Transverse colon (tissue), 4 donors: Measurements from ENCODE around the gene DRC7. TPM values are rescaled to one million over a fixed set of nuclear protein-coding genes. Genes with fewer than 3 reads are reported as not detected.

ENCODE experiments used
- DNase-seq: peaks from one replicate; pipeline ENCODE4 v3.0.0-alpha.2; 2019
- H3K27ac ChIP-seq, 4 donors: fragments of 200-600 bp; sonication (generic); 2 replicates each; pipeline ENCODE4 v1.5.1; 2016 to 2018; ENCODE audit warnings: inconsistent platforms in 4 of 4
- H3K27me3 ChIP-seq: fragments of 200-600 bp; sonication (generic); 2 replicates; pipeline ENCODE4 v1.5.1; 2017; ENCODE audit warnings: inconsistent platforms
- H3K36me3 ChIP-seq, 4 donors: fragments of 200-600 bp; sonication (generic); 2 replicates each; pipeline ENCODE4 v1.5.1; 2017 to 2019; ENCODE audit warnings: inconsistent platforms in 4 of 4
- H3K4me1 ChIP-seq, 4 donors: fragments of 200-600 bp; sonication (generic); 2 replicates each; pipeline ENCODE4 v1.5.1; 2017 to 2020; ENCODE audit warnings: inconsistent platforms in 4 of 4
- H3K4me3 ChIP-seq, 4 donors: fragments of 200-600 bp; sonication (generic); 1 replicate in 1 of 4; 2 replicates in 3 of 4; pipeline versions ENCODE4 v1.5.1 to v1.6.1; 2017 to 2019; ENCODE audit warnings: inconsistent platforms in 4 of 4
- H3K9me3 ChIP-seq, 2 donors: fragments of 200-600 bp; sonication (generic); 2 replicates each; pipeline ENCODE4 v1.5.1; 2017 to 2019; ENCODE audit warnings: inconsistent platforms in 2 of 2
- EP300 ChIP-seq: sonication (generic); formaldehyde crosslinking; IDR thresholded peaks from one replicate; pipeline ENCODE4 v1.6.1; 2017; ENCODE audit warnings: antibody characterized with exemption, low read depth
- POLR2A ChIP-seq: fragments of 450-650 bp; IDR thresholded peaks from one replicate; pipeline ENCODE4 v1.6.1; 2016; ENCODE audit warnings: antibody characterized with exemption, mild to moderate bottlenecking, moderate library complexity
- POLR2AphosphoS5 ChIP-seq, 3 donors: sonication (generic); formaldehyde crosslinking; IDR thresholded peaks; one replicate each; pipeline ENCODE4 v1.6.1; 2016; ENCODE audit warnings: antibody characterized with exemption in 3 of 3
- WGBS, 2 donors: methylation state at CpG; one replicate each; pipeline ENCODE4 v1.1.5; 2018; ENCODE audit warnings: low coverage in 1 of 2; 5-methylcytosine and 5-hydroxymethylcytosine counted together
- in situ Hi-C, 4 donors: fragments of 200-750 bp; cut with MboI; loops; one replicate each; pipeline versions ENCODE4 v1.15.0 to v1.15.1; 2017; ENCODE audit warnings: low sequenced_read_pairs in 3 of 4, low pct_ligation_motif_present in 1 of 4, low pct_unique_long_range_greater_than_20kb in 1 of 4
- intact Hi-C: fragments of 100-400 bp; cut with DNase I; formaldehyde crosslinking; loops from one replicate; pipeline ENCODE4 v1.15.1; 2023; ENCODE audit warnings: low total_unique reads
- total RNA-seq, 4 donors: library from RNA; depleted of rRNA; stranded (reverse); fragments of >200 nt; gene quantifications; one replicate each; pipeline ENCODE4 v1.1.0, GENCODE V29; 2016
- TF ChIP-seq, protein P1 (sequence below), 5 experiments: fragments of 200-600 bp in 3 of 5; fragments of 450-650 bp in 2 of 5; sonication (generic) in 3 of 5; IDR thresholded peaks; 1 replicate in 2 of 5; 2 replicates in 3 of 5; pipeline ENCODE4 v1.5.1; 2016 to 2017; ENCODE audit warnings: antibody characterized with exemption in 5 of 5, inconsistent platforms in 3 of 5, mild to moderate bottlenecking in 2 of 5, moderate library complexity in 1 of 5

The DRC7 gene
- total RNA-seq, 4 donors from 2014 or later = not detected

DNA sequence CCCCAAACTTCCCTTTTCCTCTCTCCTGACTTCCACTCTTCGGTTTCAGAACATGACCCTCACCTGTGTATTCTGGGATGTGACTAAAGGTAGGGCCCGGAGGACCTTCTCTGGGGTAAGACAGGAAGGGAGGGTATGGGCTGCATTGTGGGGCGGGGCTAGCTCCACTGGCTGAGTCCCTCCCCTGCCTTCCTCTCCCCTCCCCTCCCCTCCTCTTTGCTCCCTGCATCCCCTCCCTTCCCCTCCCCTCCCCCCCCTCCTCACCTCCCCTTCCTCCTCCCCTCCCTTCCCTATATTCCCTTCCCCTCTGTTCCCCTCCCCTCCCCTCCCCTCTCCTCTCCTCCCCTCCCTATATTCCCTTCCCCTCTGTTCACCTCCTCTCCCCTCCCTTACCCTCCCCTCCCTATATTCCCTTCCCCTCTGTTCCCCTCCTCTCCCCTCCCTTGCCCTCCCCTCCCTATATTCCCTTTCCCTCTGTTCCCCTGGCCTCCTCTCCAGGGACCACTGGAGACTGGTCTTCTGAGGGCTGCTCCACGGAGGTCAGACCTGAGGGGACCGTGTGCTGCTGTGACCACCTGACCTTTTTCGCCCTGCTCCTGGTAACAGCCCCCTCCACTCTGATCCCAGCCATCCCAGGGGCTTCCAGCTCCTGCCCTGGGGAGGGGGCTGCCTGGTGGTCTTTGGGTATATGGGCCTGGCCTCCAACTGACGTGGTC is 14.7 kb upstream of the DRC7 start:
- no peaks in the 10 kb centered on the region for H3K9me3 ChIP-seq
- TF ChIP-seq, protein P1, sequence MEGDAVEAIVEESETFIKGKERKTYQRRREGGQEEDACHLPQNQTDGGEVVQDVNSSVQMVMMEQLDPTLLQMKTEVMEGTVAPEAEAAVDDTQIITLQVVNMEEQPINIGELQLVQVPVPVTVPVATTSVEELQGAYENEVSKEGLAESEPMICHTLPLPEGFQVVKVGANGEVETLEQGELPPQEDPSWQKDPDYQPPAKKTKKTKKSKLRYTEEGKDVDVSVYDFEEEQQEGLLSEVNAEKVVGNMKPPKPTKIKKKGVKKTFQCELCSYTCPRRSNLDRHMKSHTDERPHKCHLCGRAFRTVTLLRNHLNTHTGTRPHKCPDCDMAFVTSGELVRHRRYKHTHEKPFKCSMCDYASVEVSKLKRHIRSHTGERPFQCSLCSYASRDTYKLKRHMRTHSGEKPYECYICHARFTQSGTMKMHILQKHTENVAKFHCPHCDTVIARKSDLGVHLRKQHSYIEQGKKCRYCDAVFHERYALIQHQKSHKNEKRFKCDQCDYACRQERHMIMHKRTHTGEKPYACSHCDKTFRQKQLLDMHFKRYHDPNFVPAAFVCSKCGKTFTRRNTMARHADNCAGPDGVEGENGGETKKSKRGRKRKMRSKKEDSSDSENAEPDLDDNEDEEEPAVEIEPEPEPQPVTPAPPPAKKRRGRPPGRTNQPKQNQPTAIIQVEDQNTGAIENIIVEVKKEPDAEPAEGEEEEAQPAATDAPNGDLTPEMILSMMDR (IDR thresholded peaks at IDR 0.05) = no peak
- TF ChIP-seq POLR2AphosphoS5 (IDR thresholded peaks at IDR 0.05) (no peak), POLR2A (no peak), EP300 (no peak)
- no peaks in the 10 kb centered on the region for H3K36me3 ChIP-seq
- no peaks in the 10 kb centered on the region for H3K27me3 ChIP-seq
- no peaks in the 10 kb centered on the region for H3K4me1 ChIP-seq
- no peak overlapping the region for H3K4me3 ChIP-seq
- no peak for DNase-seq
- WGBS, 2 donors = 64 to 73% methylated on average over 3 to 7 of the region's 7 CpGs
- no peak overlapping the region for H3K27ac ChIP-seq
- in situ Hi-C loops = no loop called here
- intact Hi-C loops = no loop called here

DNA sequence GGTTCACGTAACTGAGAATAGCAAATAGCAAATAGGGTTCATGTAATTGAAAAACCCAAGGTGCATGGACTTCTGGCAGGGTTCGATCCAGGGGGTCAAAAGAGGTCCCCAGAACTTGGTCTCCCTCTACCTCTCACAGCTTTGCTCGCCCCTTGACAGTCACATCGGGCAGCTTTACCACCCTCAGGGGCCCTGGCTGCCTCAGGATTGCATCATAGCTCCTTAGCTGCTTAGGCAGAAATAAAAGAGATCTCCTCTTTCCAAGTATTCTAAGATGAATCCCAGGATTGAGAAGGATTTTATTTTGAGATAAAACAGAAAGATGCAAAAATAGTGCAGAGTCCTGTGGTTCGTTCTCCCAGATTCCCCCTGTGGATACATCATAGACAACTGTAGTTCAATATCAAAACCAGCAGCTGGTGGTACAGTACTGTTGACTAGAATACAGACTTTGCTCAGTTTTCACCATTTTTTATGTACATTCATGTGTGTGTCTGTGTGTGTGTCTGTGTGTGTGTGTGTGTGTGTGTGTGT is 13.7 kb upstream of the DRC7 start:
- intact Hi-C loops = no loop called here
- Histone ChIP-seq H3K36me3 (no peaks in the 10 kb centered on the region), H3K27me3 (no peaks in the 10 kb centered on the region), H3K9me3 (no peaks in the 10 kb centered on the region), H3K4me1 (no peaks in the 10 kb centered on the region), H3K4me3 (no peak overlapping the region), H3K27ac (no peak overlapping the region)
- TF ChIP-seq POLR2A (no peak), POLR2AphosphoS5 (IDR thresholded peaks at IDR 0.05) (no peak), EP300 (no peak)
- TF ChIP-seq, protein P1 (IDR thresholded peaks at IDR 0.05) = no peak
- no peak for DNase-seq
- 80 to 85% methylated on average over 2 to 5 of the region's 5 CpGs for WGBS, 2 donors
- in situ Hi-C loops = no loop called here

DNA sequence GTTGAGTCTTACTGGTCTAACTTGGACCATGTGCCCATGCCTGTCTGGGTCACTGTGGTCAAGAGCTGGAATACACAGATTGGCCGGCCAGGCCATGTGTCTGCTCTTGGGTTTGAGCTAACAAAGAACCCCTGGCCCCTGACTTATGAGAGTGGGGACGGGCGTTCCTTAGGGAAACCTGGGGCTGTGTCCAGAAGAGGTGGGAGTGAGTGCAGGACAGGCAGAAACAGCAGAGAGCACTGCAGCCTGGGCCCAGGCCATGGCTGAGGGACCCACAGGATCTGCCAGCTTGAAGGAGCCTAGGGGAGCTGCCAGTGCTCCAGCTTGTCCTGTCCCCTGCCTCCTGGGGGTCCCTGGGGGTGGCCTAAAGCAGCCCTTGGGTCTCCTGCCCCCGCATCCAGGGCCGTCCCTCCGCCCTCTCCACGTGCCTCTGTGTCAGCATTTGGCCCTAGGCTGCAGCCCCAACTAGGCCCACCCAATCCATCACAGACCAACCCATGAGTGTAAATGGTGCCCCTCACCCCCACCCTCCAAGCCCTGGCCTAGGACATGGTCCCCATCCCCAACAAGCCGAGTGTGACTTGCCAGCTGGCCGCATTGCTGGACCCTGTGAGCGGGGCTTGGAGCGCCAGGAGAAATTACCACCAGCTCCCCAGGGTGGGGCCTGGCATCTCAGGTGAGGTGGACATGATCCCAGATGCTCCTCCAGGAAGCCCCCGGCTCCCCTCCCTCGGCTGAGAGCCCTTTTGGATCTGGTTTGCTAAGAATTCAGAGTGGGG is 12.5 kb upstream of the DRC7 start:
- no peak for DNase-seq
- H3K36me3 ChIP-seq = no peaks in the 10 kb centered on the region
- H3K9me3 ChIP-seq = no peaks in the 10 kb centered on the region
- H3K4me1 ChIP-seq = no peaks in the 10 kb centered on the region
- H3K4me3 ChIP-seq = no peak overlapping the region
- in situ Hi-C loops = no loop called here
- 98% methylated on average over 9 of the region's 13 CpGs; no CpG with 5 or more reads in 1 of the 2 donors for WGBS, 2 donors
- H3K27me3 ChIP-seq = no peaks in the 10 kb centered on the region
- intact Hi-C loops = no loop called here
- no peak overlapping the region for H3K27ac ChIP-seq
- TF ChIP-seq POLR2A (no peak), EP300 (no peak), POLR2AphosphoS5 (IDR thresholded peaks at IDR 0.05) (no peak)
- TF ChIP-seq, protein P1 (IDR thresholded peaks at IDR 0.05) = no peak

DNA sequence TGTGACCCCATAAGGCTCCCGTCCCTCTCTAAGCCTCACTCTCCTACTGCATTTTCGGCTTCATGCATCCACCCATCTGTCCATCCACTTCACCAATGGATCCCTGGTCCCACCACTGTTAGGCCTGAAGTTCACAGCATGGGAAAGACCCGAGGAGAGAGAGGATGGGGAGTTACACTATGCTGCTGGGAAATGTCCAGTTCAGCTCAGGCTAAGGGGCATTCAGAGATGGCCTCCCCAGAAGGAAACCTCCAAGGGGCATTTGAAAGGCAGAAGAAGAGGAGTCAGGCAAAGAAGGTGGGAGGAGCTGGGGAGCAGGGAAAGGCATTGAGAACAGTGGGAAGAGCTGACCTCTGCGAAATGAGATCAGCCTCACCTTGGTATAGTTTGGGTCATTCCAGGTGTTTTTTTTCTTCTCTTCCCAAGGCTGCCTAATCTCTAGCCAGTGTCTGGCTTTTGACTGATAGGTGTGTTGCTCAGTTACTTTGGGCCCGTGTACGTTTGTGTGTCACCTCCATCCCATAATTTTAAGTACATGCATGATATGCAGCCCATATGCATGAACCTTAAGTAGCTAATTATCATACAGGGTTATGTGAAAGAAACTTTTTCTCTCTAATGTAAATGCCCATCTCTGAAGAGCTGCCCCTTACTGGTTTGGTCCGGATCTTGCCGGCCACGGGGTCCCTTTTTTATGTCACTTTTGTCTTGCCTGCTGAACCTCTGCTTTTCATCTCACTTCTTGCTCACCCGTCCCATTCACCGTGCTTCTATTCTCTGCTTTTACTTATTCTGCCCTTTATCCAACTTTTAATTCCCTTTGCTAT is 11.6 kb upstream of the DRC7 start:
- H3K27me3 ChIP-seq = no peaks in the 10 kb centered on the region
- intact Hi-C loops = no loop called here
- H3K27ac ChIP-seq = no peak overlapping the region
- H3K4me1 ChIP-seq = no peaks in the 10 kb centered on the region
- H3K36me3 ChIP-seq = no peaks in the 10 kb centered on the region
- 79 to 86% methylated on average over 5 to 11 of the region's 11 CpGs for WGBS, 2 donors
- H3K9me3 ChIP-seq = no peaks in the 10 kb centered on the region
- H3K4me3 ChIP-seq = no peak overlapping the region
- TF ChIP-seq, protein P1 (IDR thresholded peaks at IDR 0.05) = no peak
- TF ChIP-seq EP300 (no peak), POLR2A (no peak), POLR2AphosphoS5 (IDR thresholded peaks at IDR 0.05) (no peak)
- no peak for DNase-seq
- in situ Hi-C loops = no loop called here
